HL-60 (cell line): ENCODE measurements around the gene ADH1B.

Source experiments
- GABPA ChIP-seq: IDR thresholded peaks from 2 replicates; pipeline ENCODE4 v1.6.1; 2012; ENCODE audit warnings: low read depth
- POLR2AphosphoS5 ChIP-seq: IDR thresholded peaks from 2 replicates; pipeline ENCODE4 v1.6.1; 2012; ENCODE audit warnings: low read depth
- TF ChIP-seq, protein P1 (sequence below): IDR thresholded peaks from one replicate; pipeline ENCODE4 v1.5.1; 2011; ENCODE audit warnings: low read length, control low read depth, inconsistent platforms; ENCODE audit not compliant: insufficient read depth
- TF ChIP-seq, protein P2 (sequence below): IDR thresholded peaks from 2 replicates; pipeline ENCODE4 v1.6.1; 2012; ENCODE audit warnings: low read depth; ENCODE audit not compliant: insufficient replicate concordance

DNA sequence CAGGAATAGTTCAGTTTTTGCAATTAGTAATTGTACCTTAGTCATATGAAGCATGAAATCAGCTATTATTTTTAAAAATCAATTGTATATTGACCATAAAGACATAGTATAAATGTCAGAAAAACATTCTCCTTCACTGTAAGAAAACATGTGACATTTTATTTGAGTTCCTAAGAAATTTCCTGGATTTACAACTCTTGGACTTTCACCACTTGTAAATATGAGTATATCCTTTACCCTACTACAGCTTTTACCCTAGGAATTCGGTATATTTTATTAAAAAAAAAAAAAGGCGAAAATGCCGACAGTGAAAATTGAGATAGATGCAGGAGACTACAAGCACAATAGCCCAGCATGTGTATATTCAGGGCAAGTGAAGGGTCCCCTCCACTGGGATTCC, 45.3 kb downstream of the ADH1B start:
- TF ChIP-seq, protein P1, sequence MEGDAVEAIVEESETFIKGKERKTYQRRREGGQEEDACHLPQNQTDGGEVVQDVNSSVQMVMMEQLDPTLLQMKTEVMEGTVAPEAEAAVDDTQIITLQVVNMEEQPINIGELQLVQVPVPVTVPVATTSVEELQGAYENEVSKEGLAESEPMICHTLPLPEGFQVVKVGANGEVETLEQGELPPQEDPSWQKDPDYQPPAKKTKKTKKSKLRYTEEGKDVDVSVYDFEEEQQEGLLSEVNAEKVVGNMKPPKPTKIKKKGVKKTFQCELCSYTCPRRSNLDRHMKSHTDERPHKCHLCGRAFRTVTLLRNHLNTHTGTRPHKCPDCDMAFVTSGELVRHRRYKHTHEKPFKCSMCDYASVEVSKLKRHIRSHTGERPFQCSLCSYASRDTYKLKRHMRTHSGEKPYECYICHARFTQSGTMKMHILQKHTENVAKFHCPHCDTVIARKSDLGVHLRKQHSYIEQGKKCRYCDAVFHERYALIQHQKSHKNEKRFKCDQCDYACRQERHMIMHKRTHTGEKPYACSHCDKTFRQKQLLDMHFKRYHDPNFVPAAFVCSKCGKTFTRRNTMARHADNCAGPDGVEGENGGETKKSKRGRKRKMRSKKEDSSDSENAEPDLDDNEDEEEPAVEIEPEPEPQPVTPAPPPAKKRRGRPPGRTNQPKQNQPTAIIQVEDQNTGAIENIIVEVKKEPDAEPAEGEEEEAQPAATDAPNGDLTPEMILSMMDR = no peak
- TF ChIP-seq, protein P2, sequence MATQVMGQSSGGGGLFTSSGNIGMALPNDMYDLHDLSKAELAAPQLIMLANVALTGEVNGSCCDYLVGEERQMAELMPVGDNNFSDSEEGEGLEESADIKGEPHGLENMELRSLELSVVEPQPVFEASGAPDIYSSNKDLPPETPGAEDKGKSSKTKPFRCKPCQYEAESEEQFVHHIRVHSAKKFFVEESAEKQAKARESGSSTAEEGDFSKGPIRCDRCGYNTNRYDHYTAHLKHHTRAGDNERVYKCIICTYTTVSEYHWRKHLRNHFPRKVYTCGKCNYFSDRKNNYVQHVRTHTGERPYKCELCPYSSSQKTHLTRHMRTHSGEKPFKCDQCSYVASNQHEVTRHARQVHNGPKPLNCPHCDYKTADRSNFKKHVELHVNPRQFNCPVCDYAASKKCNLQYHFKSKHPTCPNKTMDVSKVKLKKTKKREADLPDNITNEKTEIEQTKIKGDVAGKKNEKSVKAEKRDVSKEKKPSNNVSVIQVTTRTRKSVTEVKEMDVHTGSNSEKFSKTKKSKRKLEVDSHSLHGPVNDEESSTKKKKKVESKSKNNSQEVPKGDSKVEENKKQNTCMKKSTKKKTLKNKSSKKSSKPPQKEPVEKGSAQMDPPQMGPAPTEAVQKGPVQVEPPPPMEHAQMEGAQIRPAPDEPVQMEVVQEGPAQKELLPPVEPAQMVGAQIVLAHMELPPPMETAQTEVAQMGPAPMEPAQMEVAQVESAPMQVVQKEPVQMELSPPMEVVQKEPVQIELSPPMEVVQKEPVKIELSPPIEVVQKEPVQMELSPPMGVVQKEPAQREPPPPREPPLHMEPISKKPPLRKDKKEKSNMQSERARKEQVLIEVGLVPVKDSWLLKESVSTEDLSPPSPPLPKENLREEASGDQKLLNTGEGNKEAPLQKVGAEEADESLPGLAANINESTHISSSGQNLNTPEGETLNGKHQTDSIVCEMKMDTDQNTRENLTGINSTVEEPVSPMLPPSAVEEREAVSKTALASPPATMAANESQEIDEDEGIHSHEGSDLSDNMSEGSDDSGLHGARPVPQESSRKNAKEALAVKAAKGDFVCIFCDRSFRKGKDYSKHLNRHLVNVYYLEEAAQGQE = no peak
- TF ChIP-seq POLR2AphosphoS5 = no peak
- TF ChIP-seq GABPA = no peak
